GM23338 (cell line): ENCODE measurements around the gene AHNAK2. TPM values are rescaled to one million over a fixed set of nuclear protein-coding genes. Genes with fewer than 3 reads are reported as not detected.
A peak's percentile ranks its signal among the peaks of the same experiment; 100 is the strongest.

Source experiments
- ATAC-seq: fragments of 200-7000 bp; cut with Tn5 transposase; 3 replicates; pipeline ENCODE4 v1.9.1; 2020
- DNase-seq: peaks from one replicate; pipeline ENCODE4 v3.0.0-alpha.2; 2015; ENCODE audit warnings: low spot score
- H2AFZ ChIP-seq: fragments of 200-600 bp; sonication (generic); 2 replicates; pipeline ENCODE4 v1.8.0; 2016; ENCODE audit warnings: antibody characterized with exemption, mild to moderate bottlenecking, moderate library complexity
- H3F3A ChIP-seq: fragments of 200-600 bp; sonication (generic); replicated peaks from 2 replicates; pipeline ENCODE4 v1.8.0; 2017; ENCODE audit warnings: antibody characterized with exemption, mixed run types, low read depth
- H3K27ac ChIP-seq: fragments of 200-600 bp; sonication (generic); 2 replicates; pipeline ENCODE4 v1.6.1; 2016; ENCODE audit warnings: low read depth
- H3K27me3 ChIP-seq: fragments of 200-600 bp; sonication (generic); 2 replicates; pipeline ENCODE4 v1.8.0; 2016; ENCODE audit warnings: mild to moderate bottlenecking, mixed run types, moderate library complexity; ENCODE audit not compliant: insufficient read depth
- H3K36me3 ChIP-seq: fragments of 200-600 bp; sonication (generic); 2 replicates; pipeline ENCODE4 v1.8.0; 2016; ENCODE audit warnings: mild to moderate bottlenecking; ENCODE audit not compliant: insufficient read depth
- H3K4me1 ChIP-seq: fragments of 200-600 bp; sonication (generic); 2 replicates; pipeline ENCODE4 v1.8.0; 2016; ENCODE audit warnings: mild to moderate bottlenecking, moderate library complexity; ENCODE audit not compliant: insufficient read depth
- H3K4me2 ChIP-seq: fragments of 200-600 bp; sonication (generic); 2 replicates; pipeline ENCODE4 v1.7.1; 2017; ENCODE audit warnings: mixed run types
- H3K4me3 ChIP-seq: fragments of 200-600 bp; sonication (generic); 2 replicates; pipeline ENCODE4 v1.6.1; 2016; ENCODE audit warnings: mixed run types
- H3K79me2 ChIP-seq: fragments of 200-600 bp; sonication (generic); replicated peaks from 2 replicates; pipeline ENCODE4 v1.8.0; 2017; ENCODE audit warnings: mild to moderate bottlenecking; ENCODE audit not compliant: insufficient read depth
- H3K9me2 ChIP-seq: fragments of 200-600 bp; sonication (generic); 2 replicates; pipeline ENCODE4 v1.8.0; 2017; ENCODE audit not compliant: insufficient read depth
- H4K20me1 ChIP-seq: fragments of 200-600 bp; sonication (generic); replicated peaks from 2 replicates; pipeline ENCODE4 v1.8.0; 2017; ENCODE audit warnings: mild to moderate bottlenecking; ENCODE audit not compliant: insufficient read depth
- H3K27ac Mint-ChIP-seq: 2 replicates; pipeline ENCODE4 v1.8.0; 2020; ENCODE audit warnings: inconsistent platforms, mild to moderate bottlenecking, moderate library complexity, mixed read lengths
- H3K27me3 Mint-ChIP-seq: 3 replicates; pipeline ENCODE4 v1.8.0; 2022; ENCODE audit warnings: low read depth, mild to moderate bottlenecking, moderate library complexity, mixed read lengths, inconsistent platforms; ENCODE audit not compliant: insufficient read depth, poor library complexity
- H3K36me3 Mint-ChIP-seq: 3 replicates; pipeline ENCODE4 v1.8.0; 2021; ENCODE audit warnings: low read depth, mild to moderate bottlenecking, inconsistent platforms, moderate library complexity, mixed read lengths
- H3K4me1 Mint-ChIP-seq: 3 replicates; pipeline ENCODE4 v1.8.0; 2020; ENCODE audit warnings: mild to moderate bottlenecking, inconsistent platforms, mixed read lengths
- H3K4me3 Mint-ChIP-seq: 3 replicates; pipeline ENCODE4 v1.8.0; 2021; ENCODE audit warnings: moderate library complexity, mild to moderate bottlenecking, inconsistent platforms, mixed read lengths
- H3K9me3 Mint-ChIP-seq: 3 replicates; pipeline ENCODE4 v1.8.0; 2020; ENCODE audit warnings: moderate library complexity, mild to moderate bottlenecking, inconsistent platforms, mixed read lengths
- polyA plus RNA-seq: library from polyadenylated mRNA; unstranded; fragments of >200 nt; fragmentation: Nextera tagmentation; extraction: Ambion mirVana; gene quantifications from 2 replicates; pipeline ENCODE4 v1.2.1, GENCODE V29; 2016
- total RNA-seq: library from RNA; depleted of rRNA; stranded (reverse); fragments of >200 nt; shearing (Covaris generic); gene quantifications from 2 replicates; pipeline ENCODE4 v1.2.3, GENCODE V29; 2014
- TF ChIP-seq, protein P1 (sequence below): fragments of 250-450 bp; sonication (Bioruptor Pico); IDR thresholded peaks from 2 replicates; pipeline ENCODE4 v1.5.0; 2020; ENCODE audit warnings: mild to moderate bottlenecking, moderate library complexity
- TF ChIP-seq, protein P2 (sequence below), 2 experiments: fragments of 200-600 bp in 1 of 2; sonication (generic) in 1 of 2; conservative IDR thresholded peaks; 2 replicates each; pipeline versions ENCODE4 v1.5.1 to v1.6.1; 2016 to 2017; ENCODE audit warnings: antibody characterized with exemption in 2 of 2, low read depth in 2 of 2, mild to moderate bottlenecking in 2 of 2, moderate library complexity in 1 of 2

Gene AHNAK2
- total and polyA plus RNA-seq, 2 experiments from 2014 or later = 1.1 to 2.6 TPM

DNA sequence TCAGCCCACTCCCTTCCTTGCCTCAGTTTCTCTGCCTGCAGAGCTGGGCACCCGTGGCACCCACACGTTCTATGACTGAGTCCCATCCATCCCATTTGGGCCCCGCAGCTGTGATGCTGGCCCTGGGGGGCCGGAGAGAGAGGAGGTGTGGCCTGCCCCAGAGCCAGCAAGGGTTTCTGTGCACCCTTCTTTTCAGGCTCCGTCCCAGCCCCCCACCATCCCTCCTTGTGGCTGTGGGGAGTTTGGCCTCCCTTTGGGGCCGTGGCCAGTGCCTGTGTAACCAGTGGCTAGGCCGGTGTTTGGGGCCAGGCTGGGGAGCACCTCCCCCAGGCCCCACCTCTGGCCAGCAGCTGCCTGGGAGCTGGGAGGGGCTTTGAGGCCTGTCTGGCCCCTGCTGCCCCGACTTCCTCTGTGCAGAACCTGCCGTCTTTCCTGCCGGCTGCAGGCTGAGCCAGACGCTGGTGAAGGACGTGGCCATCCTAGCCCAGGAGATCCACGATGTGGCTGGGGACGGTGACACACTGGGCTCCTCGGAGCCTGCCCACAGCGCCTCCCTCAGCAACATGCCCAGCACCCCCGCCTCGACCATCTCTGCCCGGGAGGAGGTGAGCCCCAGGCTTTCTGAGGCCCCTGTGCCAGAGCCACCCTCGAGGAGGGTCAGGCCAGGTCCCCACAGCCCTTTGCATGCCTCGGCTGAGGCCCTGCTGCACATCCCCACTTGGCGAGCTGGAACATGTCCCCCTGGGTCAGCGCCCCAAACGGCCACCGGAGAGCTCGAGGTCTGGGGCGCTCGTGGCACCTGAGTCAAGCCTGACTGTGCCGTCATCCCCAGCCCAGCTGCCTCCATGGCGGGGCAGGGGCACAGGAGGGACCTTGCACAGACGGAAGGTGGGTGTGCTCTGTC, 85.4 kb downstream of the AHNAK2 start:
- no peaks in the 10 kb centered on the region for H3K9me3 Mint-ChIP-seq
- Histone ChIP-seq H3K27ac (no peak overlapping the region), H3K79me2 (no peaks in the 10 kb centered on the region), H3K4me3 (no peak overlapping the region), H3K9me2 (no peaks in the 10 kb centered on the region), H3K27me3 (no peaks in the 10 kb centered on the region), H2AFZ (no peak overlapping the region), H4K20me1 (no peaks in the 10 kb centered on the region), H3F3A (no peaks in the 10 kb centered on the region), H3K4me2 (no peak overlapping the region), H3K36me3 (no peaks in the 10 kb centered on the region), H3K4me1 (no peaks in the 10 kb centered on the region)
- peaks cover 7% of the 10 kb centered on the region; the same call in 2 of the 3 replicates for H3K4me1 Mint-ChIP-seq
- no peak overlapping the region for H3K4me3 Mint-ChIP-seq
- H3K27me3 Mint-ChIP-seq = peaks cover 10% of the 10 kb centered on the region
- ATAC-seq (peak; percentile 19), DNase-seq (no peak)
- TF ChIP-seq, protein P1, sequence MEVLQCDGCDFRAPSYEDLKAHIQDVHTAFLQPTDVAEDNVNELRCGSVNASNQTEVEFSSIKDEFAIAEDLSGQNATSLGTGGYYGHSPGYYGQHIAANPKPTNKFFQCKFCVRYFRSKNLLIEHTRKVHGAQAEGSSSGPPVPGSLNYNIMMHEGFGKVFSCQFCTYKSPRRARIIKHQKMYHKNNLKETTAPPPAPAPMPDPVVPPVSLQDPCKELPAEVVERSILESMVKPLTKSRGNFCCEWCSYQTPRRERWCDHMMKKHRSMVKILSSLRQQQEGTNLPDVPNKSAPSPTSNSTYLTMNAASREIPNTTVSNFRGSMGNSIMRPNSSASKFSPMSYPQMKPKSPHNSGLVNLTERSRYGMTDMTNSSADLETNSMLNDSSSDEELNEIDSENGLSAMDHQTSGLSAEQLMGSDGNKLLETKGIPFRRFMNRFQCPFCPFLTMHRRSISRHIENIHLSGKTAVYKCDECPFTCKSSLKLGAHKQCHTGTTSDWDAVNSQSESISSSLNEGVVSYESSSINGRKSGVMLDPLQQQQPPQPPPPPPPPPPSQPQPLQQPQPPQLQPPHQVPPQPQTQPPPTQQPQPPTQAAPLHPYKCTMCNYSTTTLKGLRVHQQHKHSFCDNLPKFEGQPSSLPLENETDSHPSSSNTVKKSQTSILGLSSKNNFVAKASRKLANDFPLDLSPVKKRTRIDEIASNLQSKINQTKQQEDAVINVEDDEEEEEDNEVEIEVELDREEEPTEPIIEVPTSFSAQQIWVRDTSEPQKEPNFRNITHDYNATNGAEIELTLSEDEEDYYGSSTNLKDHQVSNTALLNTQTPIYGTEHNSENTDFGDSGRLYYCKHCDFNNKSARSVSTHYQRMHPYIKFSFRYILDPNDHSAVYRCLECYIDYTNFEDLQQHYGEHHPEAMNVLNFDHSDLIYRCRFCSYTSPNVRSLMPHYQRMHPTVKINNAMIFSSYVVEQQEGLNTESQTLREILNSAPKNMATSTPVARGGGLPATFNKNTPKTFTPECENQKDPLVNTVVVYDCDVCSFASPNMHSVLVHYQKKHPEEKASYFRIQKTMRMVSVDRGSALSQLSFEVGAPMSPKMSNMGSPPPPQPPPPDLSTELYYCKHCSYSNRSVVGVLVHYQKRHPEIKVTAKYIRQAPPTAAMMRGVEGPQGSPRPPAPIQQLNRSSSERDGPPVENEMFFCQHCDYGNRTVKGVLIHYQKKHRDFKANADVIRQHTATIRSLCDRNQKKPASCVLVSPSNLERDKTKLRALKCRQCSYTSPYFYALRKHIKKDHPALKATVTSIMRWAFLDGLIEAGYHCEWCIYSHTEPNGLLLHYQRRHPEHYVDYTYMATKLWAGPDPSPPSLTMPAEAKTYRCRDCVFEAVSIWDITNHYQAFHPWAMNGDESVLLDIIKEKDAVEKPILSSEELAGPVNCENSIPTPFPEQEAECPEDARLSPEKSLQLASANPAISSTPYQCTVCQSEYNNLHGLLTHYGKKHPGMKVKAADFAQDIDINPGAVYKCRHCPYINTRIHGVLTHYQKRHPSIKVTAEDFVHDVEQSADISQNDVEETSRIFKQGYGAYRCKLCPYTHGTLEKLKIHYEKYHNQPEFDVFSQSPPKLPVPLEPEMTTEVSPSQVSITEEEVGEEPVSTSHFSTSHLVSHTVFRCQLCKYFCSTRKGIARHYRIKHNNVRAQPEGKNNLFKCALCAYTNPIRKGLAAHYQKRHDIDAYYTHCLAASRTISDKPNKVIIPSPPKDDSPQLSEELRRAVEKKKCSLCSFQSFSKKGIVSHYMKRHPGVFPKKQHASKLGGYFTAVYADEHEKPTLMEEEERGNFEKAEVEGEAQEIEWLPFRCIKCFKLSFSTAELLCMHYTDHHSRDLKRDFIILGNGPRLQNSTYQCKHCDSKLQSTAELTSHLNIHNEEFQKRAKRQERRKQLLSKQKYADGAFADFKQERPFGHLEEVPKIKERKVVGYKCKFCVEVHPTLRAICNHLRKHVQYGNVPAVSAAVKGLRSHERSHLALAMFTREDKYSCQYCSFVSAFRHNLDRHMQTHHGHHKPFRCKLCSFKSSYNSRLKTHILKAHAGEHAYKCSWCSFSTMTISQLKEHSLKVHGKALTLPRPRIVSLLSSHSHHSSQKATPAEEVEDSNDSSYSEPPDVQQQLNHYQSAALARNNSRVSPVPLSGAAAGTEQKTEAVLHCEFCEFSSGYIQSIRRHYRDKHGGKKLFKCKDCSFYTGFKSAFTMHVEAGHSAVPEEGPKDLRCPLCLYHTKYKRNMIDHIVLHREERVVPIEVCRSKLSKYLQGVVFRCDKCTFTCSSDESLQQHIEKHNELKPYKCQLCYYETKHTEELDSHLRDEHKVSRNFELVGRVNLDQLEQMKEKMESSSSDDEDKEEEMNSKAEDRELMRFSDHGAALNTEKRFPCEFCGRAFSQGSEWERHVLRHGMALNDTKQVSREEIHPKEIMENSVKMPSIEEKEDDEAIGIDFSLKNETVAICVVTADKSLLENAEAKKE (CRISPR knock-in tag) = no peak
- TF ChIP-seq, protein P2, sequence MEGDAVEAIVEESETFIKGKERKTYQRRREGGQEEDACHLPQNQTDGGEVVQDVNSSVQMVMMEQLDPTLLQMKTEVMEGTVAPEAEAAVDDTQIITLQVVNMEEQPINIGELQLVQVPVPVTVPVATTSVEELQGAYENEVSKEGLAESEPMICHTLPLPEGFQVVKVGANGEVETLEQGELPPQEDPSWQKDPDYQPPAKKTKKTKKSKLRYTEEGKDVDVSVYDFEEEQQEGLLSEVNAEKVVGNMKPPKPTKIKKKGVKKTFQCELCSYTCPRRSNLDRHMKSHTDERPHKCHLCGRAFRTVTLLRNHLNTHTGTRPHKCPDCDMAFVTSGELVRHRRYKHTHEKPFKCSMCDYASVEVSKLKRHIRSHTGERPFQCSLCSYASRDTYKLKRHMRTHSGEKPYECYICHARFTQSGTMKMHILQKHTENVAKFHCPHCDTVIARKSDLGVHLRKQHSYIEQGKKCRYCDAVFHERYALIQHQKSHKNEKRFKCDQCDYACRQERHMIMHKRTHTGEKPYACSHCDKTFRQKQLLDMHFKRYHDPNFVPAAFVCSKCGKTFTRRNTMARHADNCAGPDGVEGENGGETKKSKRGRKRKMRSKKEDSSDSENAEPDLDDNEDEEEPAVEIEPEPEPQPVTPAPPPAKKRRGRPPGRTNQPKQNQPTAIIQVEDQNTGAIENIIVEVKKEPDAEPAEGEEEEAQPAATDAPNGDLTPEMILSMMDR (conservative IDR thresholded peaks at IDR 0.05; ENCODE audit: low read depth in 2 of 2) = 0 out of 4 replicates have a peak, but pooled peaks of 1 of the 2 experiments have one; percentile 9
- no peaks in the 10 kb centered on the region for H3K36me3 Mint-ChIP-seq
- no peak overlapping the region for H3K27ac Mint-ChIP-seq
